ENCODE data around the gene HINT2.
A peak's percentile ranks its signal among the peaks of the same experiment; 100 is the strongest.

HINT2 gene

GRCh38 chr9:35840881-35841644, 26.2 kb upstream of the HINT2 start:
- no peak for DNase-seq (ENCODE audit: low read depth)

DNA sequence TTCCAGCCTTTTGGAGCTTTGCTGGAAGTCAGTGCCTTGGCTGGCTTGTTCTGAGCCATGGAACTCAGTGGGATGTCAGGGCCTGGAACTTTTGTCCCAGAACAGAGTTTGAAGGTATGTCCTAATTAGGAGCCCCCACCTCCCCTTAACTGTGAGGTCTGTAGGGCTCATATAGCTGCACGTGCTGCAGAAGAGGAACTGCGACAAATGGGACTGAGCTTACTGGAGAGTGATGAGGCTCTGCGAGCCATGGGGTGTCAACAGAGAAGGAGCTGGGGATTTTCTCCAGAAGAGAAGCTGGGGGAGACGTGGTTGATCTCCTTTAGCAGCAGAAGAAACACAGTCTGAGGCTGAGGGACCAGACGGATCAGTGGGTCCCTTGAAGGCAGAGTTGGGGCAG, 25.1 kb upstream of the HINT2 start:
- no peak for DNase-seq (ENCODE audit: low read depth)

DNA sequence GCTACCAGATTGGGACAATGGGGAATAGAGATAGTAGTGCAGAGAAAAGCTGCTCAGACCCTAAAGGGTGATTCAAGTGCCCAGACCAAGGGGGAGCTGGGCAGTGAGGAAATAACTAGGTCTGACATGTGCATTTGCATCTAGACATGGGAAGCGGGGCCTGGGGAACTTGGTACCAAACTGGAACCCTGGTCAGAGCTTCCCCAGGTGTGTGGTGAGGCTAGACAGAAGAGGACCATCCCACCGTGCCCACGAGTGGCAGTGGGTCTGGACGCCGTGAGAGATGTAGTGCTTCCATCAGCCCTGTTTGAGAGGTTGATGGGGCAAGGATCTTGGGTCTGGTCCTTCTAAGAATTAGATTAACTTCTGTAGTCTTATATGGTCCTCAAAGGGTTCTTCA, 21.8 kb upstream of the HINT2 start:
- DNase-seq (ENCODE audit: low read depth) = no peak

DNA sequence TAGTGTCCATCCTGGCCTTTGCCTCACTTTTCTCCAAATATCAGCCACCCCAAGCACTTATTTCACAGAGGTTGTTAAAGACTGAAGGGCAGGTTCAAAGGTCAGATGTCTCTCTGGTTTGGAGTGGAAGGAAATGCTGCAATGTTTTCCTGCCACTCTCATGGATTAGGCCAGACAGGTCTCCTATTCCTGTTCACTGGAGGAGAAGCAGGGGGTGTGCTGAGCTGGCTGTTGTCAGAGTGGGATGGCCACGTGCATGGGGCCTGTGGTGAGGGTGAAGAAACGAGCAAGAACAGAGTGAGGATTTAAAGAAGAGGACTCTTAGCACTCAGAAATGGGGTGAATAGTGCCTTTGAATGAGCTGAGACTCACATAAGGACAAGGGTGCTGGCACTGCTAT, 20.9 kb upstream of the HINT2 start:
- no peak for DNase-seq (ENCODE audit: low read depth)

DNA sequence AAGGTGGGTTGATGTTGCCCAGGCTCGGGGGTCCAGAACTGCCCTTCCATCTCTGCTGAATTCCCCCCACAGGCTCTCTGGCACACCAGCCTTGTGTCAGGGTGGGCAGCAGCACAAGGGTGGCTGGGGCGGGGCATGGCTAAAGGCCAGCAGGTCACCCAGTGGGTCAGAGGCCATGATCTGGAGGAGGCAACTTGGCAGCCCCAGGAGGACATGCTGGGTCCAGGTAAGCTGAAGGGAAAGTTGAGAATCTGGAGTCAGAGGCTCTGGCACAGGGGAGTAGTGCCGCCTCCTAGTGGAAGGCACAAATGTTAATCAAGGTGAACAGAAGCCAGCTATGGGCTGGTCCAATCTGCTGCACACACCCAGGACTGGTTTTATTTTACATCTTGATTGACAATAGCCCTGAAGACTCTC, 20.4 kb upstream of the HINT2 start:
- DNase-seq (ENCODE audit: low read depth) = no peak

DNA sequence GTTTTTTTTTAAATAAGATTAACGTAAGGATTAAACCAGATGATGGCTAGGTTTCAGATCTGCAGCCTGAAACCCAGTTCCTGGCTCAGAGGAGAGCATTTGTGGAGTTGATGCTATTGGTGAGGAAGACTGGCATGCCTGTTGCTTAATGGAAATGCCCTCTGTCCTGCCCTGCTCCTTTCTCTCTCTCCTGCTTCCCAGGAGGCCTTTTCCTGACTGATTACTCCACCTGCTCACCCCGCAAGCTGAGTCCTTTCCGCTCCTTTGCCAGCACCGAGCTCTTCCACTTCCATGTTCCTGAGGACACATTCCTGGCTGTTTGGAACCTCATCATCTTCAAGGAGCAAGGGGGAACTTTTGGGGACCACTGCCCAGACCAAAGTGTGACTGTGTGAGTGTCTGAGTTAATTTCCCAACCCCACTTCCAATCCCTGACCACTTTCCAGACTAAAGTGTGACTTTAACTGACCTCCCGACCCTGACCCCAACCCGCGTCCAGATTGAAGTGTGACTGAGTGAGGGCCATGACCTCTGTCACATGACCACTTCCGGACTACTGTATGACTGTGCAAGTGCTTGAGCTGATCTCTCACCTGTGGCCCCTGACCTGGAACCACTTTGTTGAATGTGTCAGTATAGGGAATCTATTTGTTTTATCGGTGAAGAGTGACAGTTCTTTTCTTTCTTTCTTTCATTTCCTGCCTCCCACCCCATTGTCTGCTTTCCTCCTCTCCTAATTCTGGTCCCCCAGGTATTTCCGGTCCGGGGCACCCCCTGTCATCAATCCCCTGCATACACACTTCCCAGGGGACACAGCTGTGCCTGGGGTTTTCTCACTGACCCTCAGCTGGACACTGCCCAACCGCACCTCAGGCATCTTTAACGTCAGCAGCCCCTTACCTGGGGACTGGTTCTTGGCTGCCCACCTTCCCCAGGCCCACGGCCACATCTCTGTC, 19.7 kb upstream of the HINT2 start:
- DNase-seq (ENCODE audit: low read depth) = no peak

GRCh38 chr9:35832814-35833213, 18.0 kb upstream of the HINT2 start:
- DNase-seq (ENCODE audit: low read depth) = no peak

- no peak for DNase-seq (ENCODE audit: low read depth)
Measured at GRCh38 chr9:35831040-35831439, 16.2 kb upstream of the HINT2 start.

DNA sequence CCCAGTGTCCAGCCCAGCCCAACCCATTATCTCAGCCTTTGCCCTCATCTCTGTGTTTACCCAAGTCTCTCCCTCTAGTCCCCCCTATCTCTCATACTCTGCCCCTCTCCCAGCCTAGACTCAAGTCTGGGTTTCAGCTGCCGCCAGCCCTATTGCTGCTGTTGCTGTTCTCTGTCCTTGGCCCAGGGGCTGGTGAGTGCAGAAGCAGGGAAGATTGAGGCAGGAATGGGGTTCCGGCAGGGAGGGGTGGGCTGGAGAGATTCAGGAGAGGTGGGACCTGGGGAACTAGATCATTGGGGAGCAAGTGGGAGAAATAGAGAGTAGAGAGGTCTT, 14.9 kb upstream of the HINT2 start:
- DNase-seq (ENCODE audit: low read depth) = no peak

DNA sequence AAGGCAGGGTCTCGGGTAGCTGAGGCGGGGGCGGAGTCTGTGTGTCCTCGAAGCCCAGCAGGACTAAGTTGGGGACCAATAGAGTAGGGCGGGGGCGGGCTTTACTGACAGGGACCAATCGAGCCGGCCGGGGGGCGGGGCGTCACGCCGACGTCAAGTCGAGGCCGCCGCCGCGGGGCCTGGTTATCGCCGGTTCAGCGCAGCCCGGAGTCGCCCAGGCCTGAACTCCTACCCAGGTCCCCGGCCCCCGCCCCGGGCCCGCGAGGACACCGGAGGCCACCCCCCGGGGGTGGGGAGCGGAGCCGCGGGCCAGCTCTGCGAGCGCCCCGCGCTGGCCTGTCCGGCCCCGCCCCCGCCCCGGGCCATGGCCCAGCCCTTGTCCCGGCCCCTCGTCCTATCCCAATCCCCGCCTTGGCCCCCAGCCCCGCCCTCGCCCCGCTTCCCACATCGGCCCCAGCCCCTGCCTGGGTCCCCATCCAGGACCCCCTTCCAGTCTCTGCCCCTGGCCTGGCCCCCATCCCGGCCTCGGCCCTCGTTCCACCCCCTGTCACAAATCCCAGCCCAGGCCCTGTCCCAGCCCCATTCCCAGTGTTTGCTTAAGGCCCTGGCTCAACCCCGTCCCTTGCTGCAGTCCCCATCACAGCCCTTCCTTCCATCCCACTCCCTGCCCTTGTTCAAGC, 14.4 kb upstream of the HINT2 start, which contains the start of gene TMEM8B:
Gene TMEM8B (plus strand): TSS at position 145 of the 680 bp plus-strand sequence. CDS start 220 bp downstream, at position 365.
- peak; percentile 93 for DNase-seq (ENCODE audit: low read depth)

DNA sequence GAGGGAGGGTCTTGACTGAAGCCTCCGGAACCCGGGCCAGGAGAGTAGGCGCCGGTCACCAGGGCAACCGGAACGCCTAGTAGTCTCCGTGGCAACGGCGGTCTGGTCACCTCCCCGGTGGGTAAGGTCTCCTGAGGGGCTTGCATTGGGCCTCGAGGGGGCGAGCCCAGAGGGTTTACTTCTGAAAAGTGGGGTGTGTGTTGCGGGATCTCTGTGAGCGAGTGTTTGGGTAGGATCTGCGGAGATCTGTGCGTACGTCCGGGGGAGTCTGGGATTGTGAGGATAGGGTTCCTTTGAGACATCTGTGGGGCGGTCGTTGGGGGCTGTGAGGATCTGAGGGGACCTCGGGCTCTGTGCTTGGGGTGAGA, 13.9 kb upstream of the HINT2 start, which contains the start of gene FAM221B:
Gene FAM221B (minus strand): TSS at position 17 of the 368 bp plus-strand sequence. CDS start 2,571 bp downstream, outside the sequence.
- no peak for DNase-seq (ENCODE audit: low read depth)

GRCh38 chr9:35827486-35827885, 12.6 kb upstream of the HINT2 start:
- no peak for DNase-seq (ENCODE audit: low read depth)

- DNase-seq (ENCODE audit: low read depth) = no peak
Measured at GRCh38 chr9:35826071-35826701, 11.3 kb upstream of the HINT2 start.

- DNase-seq (ENCODE audit: low read depth) = no peak
Measured at GRCh38 chr9:35822926-35823325, 8.1 kb upstream of the HINT2 start.

DNA sequence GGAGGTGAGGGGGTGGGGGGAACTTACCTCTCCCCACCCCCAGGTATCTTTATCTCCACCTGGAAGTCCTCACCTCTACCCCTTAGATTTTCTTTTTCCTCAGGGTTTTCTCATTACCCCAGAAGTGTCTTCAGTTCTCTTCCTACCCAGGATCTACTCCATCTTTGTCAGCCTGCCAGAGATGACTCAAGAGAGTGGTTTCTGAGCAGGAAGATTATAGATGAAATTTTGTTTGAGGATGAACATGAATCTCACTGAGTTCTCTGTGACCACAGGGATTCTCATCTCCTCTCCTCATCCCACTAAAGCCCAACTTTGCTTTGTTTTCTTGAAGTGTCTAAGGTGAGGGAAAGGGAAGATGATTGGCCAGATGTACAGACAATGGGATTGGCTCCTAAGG, 5.2 kb upstream of the HINT2 start:
- DNase-seq (ENCODE audit: low read depth) = no peak

DNA sequence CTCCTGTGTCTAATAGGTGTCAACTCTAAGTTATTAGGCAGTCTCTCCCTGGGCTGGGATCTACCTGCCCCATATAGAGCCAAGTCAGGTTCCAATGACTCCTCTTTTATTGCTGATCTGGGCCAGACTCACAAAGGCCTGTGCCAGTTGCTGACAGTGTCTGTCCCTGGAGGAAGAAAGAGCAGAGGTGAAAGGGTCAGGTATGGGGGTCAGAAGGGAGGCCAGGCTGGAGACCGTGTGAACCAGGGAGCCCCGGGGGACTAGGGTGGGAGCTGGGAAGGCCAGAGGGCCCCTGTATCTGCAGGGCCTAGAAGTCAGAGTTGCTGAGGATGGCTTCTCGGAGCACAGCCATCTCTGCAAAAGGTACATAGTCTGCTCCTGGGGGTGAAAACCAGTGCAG, 3.5 kb upstream of the HINT2 start:
- no peak for DNase-seq (ENCODE audit: low read depth)

DNA sequence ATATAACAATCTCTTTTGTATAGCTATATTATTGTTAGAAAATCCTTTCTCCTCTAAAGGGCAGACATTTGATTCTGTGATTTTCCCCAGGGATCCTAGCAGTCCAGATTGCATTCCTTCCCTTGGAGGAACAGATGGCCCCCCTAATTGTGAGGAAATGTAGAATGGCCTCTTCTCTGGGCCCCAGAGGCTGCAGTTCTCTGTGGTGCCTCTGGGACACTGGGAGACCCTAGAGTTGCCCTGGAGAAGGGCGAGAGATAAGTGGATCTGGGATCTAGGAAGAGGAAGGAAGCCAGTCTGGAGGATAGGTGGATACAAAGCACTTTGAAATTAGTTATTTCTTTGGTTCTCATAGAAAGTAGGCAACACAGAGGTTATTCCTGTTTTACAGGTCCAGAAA, 1.9 kb upstream of the HINT2 start:
- DNase-seq (ENCODE audit: low read depth) = no peak

- peak; percentile 15 for DNase-seq (ENCODE audit: low read depth)
Measured at GRCh38 chr9:35814106-35814840, 569 bp downstream of the HINT2 start.

GRCh38 chr9:35813434-35814105, 1.3 kb downstream of the HINT2 start:
- no peak for DNase-seq (ENCODE audit: low read depth)

GRCh38 chr9:35812025-35812602, 2.7 kb downstream of the HINT2 start, which contains the start of gene SPAG8:
TSS of gene SPAG8 (minus strand) at chr9:35812262. CDS start at chr9:35812147, 115 bp downstream.
- peak; percentile 91 for DNase-seq (ENCODE audit: low read depth)

Measured in activated gamma-delta T cell treated with anti-CD3 and anti-CD28 coated beads, Interleukin-2, amount 50 U/mL, for 16 hours (primary cell).